PC-3 (cell line): ENCODE results near the gene UQCRC2. TPM values are rescaled to one million over a fixed set of nuclear protein-coding genes. Genes with fewer than 3 reads are reported as not detected.

Experiments
- ATAC-seq: fragments of 200-7000 bp; cut with Tn5 transposase; 2 replicates; pipeline ENCODE4 v1.9.1; 2020; ENCODE audit warnings: mild to moderate bottlenecking, moderate library complexity
- BruUV-seq: library from RNA; stranded (reverse); fragments of 400-500 nt; replicated peaks from 2 replicates; lab custom pipeline; 2021; lab: Mats Ljungman, UMichigan
- CTCF ChIA-PET: fragments of 300-600 bp; sonication (Branson Sonifier 250); formaldehyde crosslinking; loops from one replicate; lab custom pipeline; 2022; ENCODE audit warnings: antibody characterized with exemption; lab: Charles Lee
- POLR2A ChIA-PET: fragments of 300-600 bp; sonication (Branson Sonifier 250); formaldehyde crosslinking; loops from one replicate; lab custom pipeline; 2022; ENCODE audit warnings: antibody characterized with exemption; ENCODE audit not compliant: unreplicated experiment; lab: Charles Lee
- DNase-seq: peaks from one replicate; pipeline ENCODE4 v3.0.0-alpha.2; 2015
- H2AFZ ChIP-seq: fragments of 300-600 bp; sonication (generic); 2 replicates; pipeline ENCODE4 v1.6.0; 2016; ENCODE audit warnings: antibody characterized with exemption, low read length
- H3F3A ChIP-seq: fragments of 300-600 bp; sonication (generic); one replicate; pipeline ENCODE4 v1.6.0; 2017; ENCODE audit warnings: antibody characterized with exemption, low read length, control low read depth, mild to moderate bottlenecking; ENCODE audit not compliant: unreplicated experiment
- H3K27ac ChIP-seq: fragments of 300-600 bp; sonication (generic); 2 replicates; pipeline ENCODE4 v1.5.1; 2016; ENCODE audit warnings: mild to moderate bottlenecking, low read length
- H3K27me3 ChIP-seq: fragments of 300-600 bp; sonication (generic); 2 replicates; pipeline ENCODE4 v1.6.1; 2016; ENCODE audit warnings: low read length, mixed read lengths
- H3K36me3 ChIP-seq: fragments of 300-600 bp; sonication (generic); 2 replicates; pipeline ENCODE4 v1.6.1; 2016; ENCODE audit warnings: low read depth, mixed run types, low read length, mixed read lengths
- H3K4me1 ChIP-seq: fragments of 300-600 bp; sonication (generic); 2 replicates; pipeline ENCODE4 v1.5.1; 2016; ENCODE audit warnings: low read length; ENCODE audit not compliant: insufficient read depth
- H3K4me2 ChIP-seq: fragments of 300-600 bp; sonication (generic); 2 replicates; pipeline ENCODE4 v1.6.0; 2016; ENCODE audit warnings: low read length
- H3K4me3 ChIP-seq: fragments of 300-600 bp; sonication (generic); 2 replicates; pipeline ENCODE4 v1.5.1; 2016; ENCODE audit warnings: mild to moderate bottlenecking, low read length, mixed read lengths
- H3K79me2 ChIP-seq: fragments of 300-600 bp; sonication (generic); 2 replicates; pipeline ENCODE4 v1.6.1; 2017; ENCODE audit warnings: low read length, mixed read lengths
- H3K9ac ChIP-seq: fragments of 300-600 bp; sonication (generic); 2 replicates; pipeline ENCODE4 v1.6.0; 2016; ENCODE audit warnings: mild to moderate bottlenecking, low read length
- H3K9me2 ChIP-seq: fragments of 300-600 bp; sonication (generic); replicated peaks from 2 replicates; pipeline ENCODE4 v1.6.1; 2016; ENCODE audit warnings: mixed run types, low read length, mixed read lengths
- H3K9me3 ChIP-seq: fragments of 300-600 bp; sonication (generic); 2 replicates; pipeline ENCODE4 v1.6.1; 2016; ENCODE audit warnings: low read length, mixed read lengths
- H4K20me1 ChIP-seq: fragments of 300-600 bp; sonication (generic); 2 replicates; pipeline ENCODE4 v1.6.1; 2016; ENCODE audit warnings: low read length, mixed read lengths
- CTCF ChIP-seq: fragments of 300-600 bp; sonication (generic); conservative IDR thresholded peaks from 2 replicates; pipeline ENCODE4 v1.5.1; 2017; ENCODE audit warnings: antibody characterized with exemption, low read depth, mild to moderate bottlenecking, low read length
- EZH2 ChIP-seq: fragments of 300-600 bp; sonication (generic); IDR thresholded peaks from one replicate; pipeline ENCODE4 v1.6.1; 2017; ENCODE audit warnings: antibody characterized with exemption, mild to moderate bottlenecking, low read length; ENCODE audit not compliant: unreplicated experiment
- EZH2phosphoT487 ChIP-seq: fragments of 300-600 bp; sonication (generic); IDR thresholded peaks from 2 replicates; pipeline ENCODE4 v1.6.1; 2018; ENCODE audit warnings: mild to moderate bottlenecking, antibody characterized with exemption, low read length, borderline replicate concordance
- intact Hi-C: fragments of 100-400 bp; cut with micrococcal nuclease; formaldehyde crosslinking; loops from 2 replicates; pipeline ENCODE4 v1.9.0; 2023
- total RNA-seq: library from RNA; depleted of rRNA; stranded (reverse); fragments of >200 nt; gene quantifications from 2 replicates; pipeline ENCODE4 v1.2.3, GENCODE V29; 2014

UQCRC2 gene
- total RNA-seq, 1 experiment from 2014 or later = 116 TPM

GRCh38 chr16:21937336-21937829, 15.8 kb upstream of the UQCRC2 start:
- Histone ChIP-seq H4K20me1 (no peaks in the 10 kb centered on the region), H3K36me3 (no peaks in the 10 kb centered on the region), H3K4me3 (no peak overlapping the region), H3K27me3 (no peaks in the 10 kb centered on the region), H3K4me2 (no peak overlapping the region), H3K79me2 (no peaks in the 10 kb centered on the region), H3K9me2 (no peaks in the 10 kb centered on the region), H3K27ac (no peak overlapping the region), H3K9me3 (no peaks in the 10 kb centered on the region), H3K4me1 (no peaks in the 10 kb centered on the region), H3F3A (no peaks in the 10 kb centered on the region), H2AFZ (no peak overlapping the region), H3K9ac (no peak overlapping the region)
- ATAC-seq = no peak
- ChIA-PET POLR2A (no interaction called here), CTCF (no interaction called here)
- no peak for DNase-seq
- TF ChIP-seq EZH2phosphoT487 = no peak
- no peak for TF ChIP-seq CTCF
- TF ChIP-seq EZH2 = no peak
- intact Hi-C loops = no loop called here
- no TSS peak for BruUV-seq

- no peak for TF ChIP-seq EZH2
- no peak for TF ChIP-seq EZH2phosphoT487
- TF ChIP-seq CTCF = no peak
- no peaks in the 10 kb centered on the region for H3K27me3 ChIP-seq
- H3K9ac ChIP-seq = no peak overlapping the region
- H3K4me3 ChIP-seq = no peak overlapping the region
- H3K27ac ChIP-seq = no peak overlapping the region
- H3K4me2 ChIP-seq = no peak overlapping the region
- no peaks in the 10 kb centered on the region for H3K79me2 ChIP-seq
- no TSS peak for BruUV-seq
- no peaks in the 10 kb centered on the region for H3K36me3 ChIP-seq
- ATAC-seq = no peak
- POLR2A ChIA-PET = no interaction called here
- CTCF ChIA-PET = no interaction called here
- no peaks in the 10 kb centered on the region for H4K20me1 ChIP-seq
- no peaks in the 10 kb centered on the region for H3K4me1 ChIP-seq
- no peaks in the 10 kb centered on the region for H3F3A ChIP-seq
- no peak overlapping the region for H2AFZ ChIP-seq
- intact Hi-C loops = no loop called here
- H3K9me3 ChIP-seq = no peaks in the 10 kb centered on the region
- DNase-seq = no peak
- no peaks in the 10 kb centered on the region for H3K9me2 ChIP-seq
Measured at GRCh38 chr16:21940570-21940969, 12.6 kb upstream of the UQCRC2 start.

GRCh38 chr16:21943571-21943970, 9.6 kb upstream of the UQCRC2 start:
- no peaks in the 10 kb centered on the region for H3K36me3 ChIP-seq
- no peaks in the 10 kb centered on the region for H3K9me3 ChIP-seq
- TF ChIP-seq EZH2phosphoT487 (no peak), EZH2 (no peak), CTCF (no peak)
- H3K27ac ChIP-seq = no peak overlapping the region
- H3K27me3 ChIP-seq = no peaks in the 10 kb centered on the region
- no peaks in the 10 kb centered on the region for H3K4me1 ChIP-seq
- DNase-seq (no peak), ATAC-seq (no peak)
- intact Hi-C loops = no loop called here
- BruUV-seq = no TSS peak
- no peaks in the 10 kb centered on the region for H4K20me1 ChIP-seq
- no peak overlapping the region for H2AFZ ChIP-seq
- ChIA-PET POLR2A (interaction anchor here (0.7 kb wide), 1 partner anchor 120 kb away, joined by 4 read pairs; no protein-coding TSS in a partner anchor), CTCF (no interaction called here)
- no peak overlapping the region for H3K4me3 ChIP-seq
- H3K79me2 ChIP-seq = no peaks in the 10 kb centered on the region
- no peak overlapping the region for H3K4me2 ChIP-seq
- no peaks in the 10 kb centered on the region for H3F3A ChIP-seq
- H3K9me2 ChIP-seq = no peaks in the 10 kb centered on the region
- H3K9ac ChIP-seq = no peak overlapping the region
